ENCODE results near the gene XRN1.
A peak's percentile ranks its signal among the peaks of the same experiment; 100 is the strongest.
"Not testable (repeated sequence)": the region's sequence is repeated elsewhere in the genome, so short reads cannot be mapped to it uniquely, and the experiment has no call there.

Gene XRN1

DNA sequence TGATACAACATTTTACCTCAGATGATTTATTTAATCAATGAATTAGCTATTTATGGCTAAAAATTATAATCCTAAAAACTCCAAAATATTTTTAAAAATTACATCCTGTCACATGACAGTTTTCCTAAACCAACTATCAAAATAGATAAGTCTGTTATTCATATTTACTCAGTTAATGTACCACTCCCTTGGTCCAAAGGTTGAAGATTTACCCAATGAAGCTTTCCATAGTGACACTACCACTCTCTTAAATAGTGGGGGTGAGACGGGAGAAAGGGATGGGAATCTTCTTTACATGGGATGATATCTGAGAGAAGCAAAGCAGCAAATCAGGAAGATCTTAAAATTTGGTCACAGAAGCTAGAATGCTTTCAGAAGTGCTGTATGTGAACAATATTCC lies 30.5 kb downstream of the XRN1 start:
- no peak for DNase-seq (ENCODE audit: low spot score in 2 of 2)
- H3K4me1 ChIP-seq, result no peaks in the 10 kb centered on the region
- H3K27me3 ChIP-seq (ENCODE audit: low read depth), result no peaks in the 10 kb centered on the region
- peaks cover 8% of the 10 kb centered on the region for H3K36me3 ChIP-seq (replicated peaks)
- in situ Hi-C loops (cut with MboI; ENCODE audit: low sequenced_read_pairs), result no loop called here
- no peaks in the 10 kb centered on the region for H3K9me3 ChIP-seq
- no peak overlapping the region for H3K4me3 ChIP-seq

DNA sequence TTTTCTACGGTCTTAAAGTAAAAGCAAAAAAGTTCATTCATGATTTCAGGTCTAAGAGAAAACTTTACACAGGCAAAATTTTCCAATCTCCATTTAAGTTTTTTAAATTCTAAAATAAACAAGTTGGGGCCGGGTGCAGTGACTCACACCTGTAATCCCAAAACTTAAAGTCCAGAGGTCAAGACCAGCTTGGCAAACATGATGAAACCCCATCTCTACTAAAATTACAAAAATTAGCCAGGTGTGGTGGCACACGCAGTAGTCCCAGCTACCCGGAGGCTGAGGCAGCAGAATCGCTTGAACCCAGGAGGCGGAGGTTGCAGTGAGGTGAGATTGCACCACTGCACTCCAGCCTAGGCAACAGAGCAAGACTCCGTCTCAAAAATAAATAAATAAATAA lies 47.3 kb downstream of the XRN1 start:
- H3K9me3 ChIP-seq; H3K4me1 ChIP-seq; in situ Hi-C loops (cut with MboI; ENCODE audit: low sequenced_read_pairs); H3K27me3 ChIP-seq (ENCODE audit: low read depth); H3K4me3 ChIP-seq; DNase-seq (ENCODE audit: low spot score in 2 of 2): not testable (repeated sequence)
- H3K36me3 ChIP-seq (replicated peaks), result peaks cover 19% of the 10 kb centered on the region

DNA sequence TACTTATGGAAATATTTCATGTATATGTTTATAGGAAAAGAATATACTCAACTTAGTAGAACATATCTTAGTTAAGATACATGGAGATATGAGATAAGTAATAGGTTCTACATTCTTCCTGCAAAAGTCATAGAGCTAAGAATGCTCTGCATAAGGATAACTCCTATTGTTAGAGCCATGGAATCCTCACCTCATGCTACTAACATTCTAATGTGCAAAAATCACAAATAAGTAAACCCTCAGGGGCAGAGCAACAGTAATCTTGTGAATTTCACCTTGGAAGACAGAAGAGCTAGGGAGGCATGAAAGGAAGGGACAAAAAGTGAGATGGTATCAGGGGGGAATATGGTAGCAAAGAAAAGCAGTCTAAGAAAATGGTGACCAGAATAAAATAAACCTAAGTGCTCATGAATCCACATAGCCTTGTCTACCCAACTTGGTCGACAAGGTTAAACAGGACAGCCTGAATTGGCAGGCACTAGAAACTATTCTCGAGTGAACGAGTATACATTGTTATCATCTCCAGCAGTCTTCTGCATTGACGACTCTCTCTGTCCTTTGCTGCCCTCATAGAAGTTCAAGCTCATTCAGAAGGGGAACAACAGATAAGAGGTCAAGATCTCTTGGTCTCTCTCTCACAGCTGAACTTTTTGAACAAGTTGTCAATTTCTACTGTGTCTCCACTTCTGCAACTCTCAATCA lies 52.8 kb downstream of the XRN1 start:
- Histone ChIP-seq H3K4me3 (no peak overlapping the region), H3K27me3 (ENCODE audit: low read depth) (no peaks in the 10 kb centered on the region), H3K4me1 (no peaks in the 10 kb centered on the region), H3K9me3 (no peaks in the 10 kb centered on the region), H3K36me3 (replicated peaks) (peaks cover 29% of the 10 kb centered on the region)
- in situ Hi-C loops (cut with MboI; ENCODE audit: low sequenced_read_pairs), result no loop called here
- DNase-seq (ENCODE audit: low spot score in 2 of 2), result no peak

GRCh38 chr3:142385078-142385477 lies 62.8 kb downstream of the XRN1 start:
- H3K4me3 ChIP-seq, result no peak overlapping the region
- H3K36me3 ChIP-seq (replicated peaks), result peaks cover 9% of the 10 kb centered on the region
- DNase-seq (ENCODE audit: low spot score in 2 of 2), result no peak
- no peaks in the 10 kb centered on the region for H3K4me1 ChIP-seq
- H3K9me3 ChIP-seq, result no peaks in the 10 kb centered on the region
- no peaks in the 10 kb centered on the region for H3K27me3 ChIP-seq (ENCODE audit: low read depth)
- in situ Hi-C loops (cut with MboI; ENCODE audit: low sequenced_read_pairs), result no loop called here

DNA sequence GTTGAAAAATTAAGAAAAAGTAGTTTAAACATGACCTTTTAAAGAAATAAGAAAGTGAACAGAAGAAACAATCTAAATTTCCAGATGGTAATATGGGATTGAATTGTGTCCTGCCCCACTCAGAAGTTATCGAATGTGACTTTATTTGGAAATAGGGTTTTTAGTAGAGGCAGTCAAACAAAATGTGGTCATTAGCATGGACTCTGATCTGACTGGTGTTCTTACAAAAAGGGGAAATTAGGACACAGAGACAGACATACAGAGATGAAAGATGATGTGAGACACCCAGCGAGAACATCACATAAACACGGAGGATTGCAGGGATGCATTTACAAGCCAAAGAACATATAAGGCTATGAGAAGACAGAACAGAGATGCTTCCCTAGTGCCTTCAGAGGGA lies 73.2 kb downstream of the XRN1 start:
- DNase-seq (ENCODE audit: low spot score in 2 of 2), result no peak
- Histone ChIP-seq H3K9me3 (no peaks in the 10 kb centered on the region), H3K36me3 (replicated peaks) (0 out of 2 replicates have a peak, but pooled peaks cover 8% of the 10 kb centered on the region), H3K4me1 (no peaks in the 10 kb centered on the region), H3K4me3 (no peak overlapping the region), H3K27me3 (ENCODE audit: low read depth) (no peaks in the 10 kb centered on the region)
- in situ Hi-C loops (cut with MboI; ENCODE audit: low sequenced_read_pairs), result no loop called here

- H3K36me3 ChIP-seq (replicated peaks); H3K27me3 ChIP-seq (ENCODE audit: low read depth); H3K9me3 ChIP-seq; in situ Hi-C loops (cut with MboI; ENCODE audit: low sequenced_read_pairs); DNase-seq (ENCODE audit: low spot score in 2 of 2); H3K4me3 ChIP-seq; H3K4me1 ChIP-seq: not testable (repeated sequence)
These were observed 78.3 kb downstream of the XRN1 start for GRCh38 chr3:142369576-142369975.

- H3K4me1 ChIP-seq, result no peaks in the 10 kb centered on the region
- H3K27me3 ChIP-seq (ENCODE audit: low read depth), result no peaks in the 10 kb centered on the region
- DNase-seq (ENCODE audit: low spot score in 2 of 2), result peak in 1 of 2 experiments; percentile 17
- no peaks in the 10 kb centered on the region for H3K9me3 ChIP-seq
- in situ Hi-C loops (cut with MboI; ENCODE audit: low sequenced_read_pairs), result no loop called here
- no peak overlapping the region for H3K4me3 ChIP-seq
- H3K36me3 ChIP-seq (replicated peaks), result peaks cover 9% of the 10 kb centered on the region; the same call in 1 of the 2 replicates
These were observed 81.4 kb downstream of the XRN1 start for GRCh38 chr3:142366434-142366833.

DNA sequence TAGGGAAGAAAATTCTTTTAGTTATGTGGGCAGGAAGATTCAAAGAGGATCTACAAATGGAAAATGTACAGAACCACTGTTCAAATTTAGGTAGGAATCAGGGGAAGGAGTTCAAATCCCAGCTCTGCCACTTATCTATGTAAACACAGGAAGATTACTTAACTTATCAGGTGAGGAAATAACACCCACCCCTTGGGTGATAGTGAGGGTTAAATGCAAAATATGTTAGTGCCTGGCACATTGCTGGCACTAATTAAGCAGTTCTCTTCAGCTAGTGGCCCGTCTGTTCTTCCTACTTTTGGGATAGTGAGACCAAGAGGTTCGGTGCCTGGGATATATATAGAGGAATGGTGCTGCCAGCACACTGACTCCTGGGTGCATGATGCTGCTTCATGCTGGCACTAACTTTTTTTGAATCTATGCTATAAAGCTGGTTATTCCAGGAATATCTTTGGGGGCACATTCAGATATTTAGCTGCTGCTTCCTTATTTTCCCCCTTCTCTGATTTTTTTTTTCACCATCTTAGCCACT lies 83.8 kb downstream of the XRN1 start:
- Histone ChIP-seq H3K9me3 (no peaks in the 10 kb centered on the region), H3K4me3 (no peak overlapping the region), H3K4me1 (no peaks in the 10 kb centered on the region), H3K36me3 (replicated peaks) (peaks cover 12% of the 10 kb centered on the region), H3K27me3 (ENCODE audit: low read depth) (no peaks in the 10 kb centered on the region)
- in situ Hi-C loops (cut with MboI; ENCODE audit: low sequenced_read_pairs), result no loop called here
- no peak for DNase-seq (ENCODE audit: low spot score in 2 of 2)

DNA sequence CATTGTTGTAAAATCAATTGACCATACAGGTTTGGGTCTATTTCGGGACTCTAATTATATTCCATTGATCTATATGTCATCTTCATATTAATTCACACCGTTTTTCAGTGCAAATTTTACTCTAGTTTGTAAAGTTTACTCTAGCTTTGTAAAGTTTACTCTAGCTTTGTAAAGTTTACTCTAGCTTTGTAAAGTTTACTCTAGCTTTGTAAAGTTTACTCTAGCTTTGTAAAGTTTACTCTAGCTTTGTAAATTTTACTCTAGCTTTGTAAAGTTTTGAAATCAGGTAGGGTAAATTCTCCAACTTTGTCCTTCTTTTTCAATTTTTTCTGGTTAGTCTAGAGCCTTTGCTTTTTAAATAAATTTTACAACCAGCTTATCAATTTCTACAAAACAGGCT lies 84.4 kb downstream of the XRN1 start:
- H3K4me1 ChIP-seq; H3K27me3 ChIP-seq (ENCODE audit: low read depth); in situ Hi-C loops (cut with MboI; ENCODE audit: low sequenced_read_pairs); H3K4me3 ChIP-seq; H3K9me3 ChIP-seq; DNase-seq (ENCODE audit: low spot score in 2 of 2): not testable (repeated sequence)
- H3K36me3 ChIP-seq (replicated peaks), result peaks cover 12% of the 10 kb centered on the region

DNA sequence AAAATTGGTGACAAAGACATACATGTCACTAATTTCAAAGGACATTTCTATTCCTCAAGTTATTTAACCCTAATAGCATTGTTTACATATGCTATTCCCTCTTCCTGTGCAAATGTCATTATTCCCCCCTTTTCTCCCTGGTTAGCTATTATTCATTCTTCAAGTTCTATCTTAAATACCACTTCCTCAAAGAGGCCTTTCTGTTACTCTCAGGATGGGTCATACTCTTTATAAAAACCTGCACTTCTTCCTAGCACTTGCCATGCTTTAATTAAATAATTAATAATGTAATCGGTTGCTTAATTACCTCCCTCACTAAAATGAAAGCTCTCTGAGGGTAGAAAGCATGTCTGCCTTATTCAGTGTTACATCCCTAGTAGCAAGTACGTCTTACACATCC lies 88.5 kb downstream of the XRN1 start:
- Histone ChIP-seq H3K4me3 (no peak overlapping the region), H3K9me3 (no peaks in the 10 kb centered on the region), H3K4me1 (no peaks in the 10 kb centered on the region), H3K27me3 (ENCODE audit: low read depth) (no peaks in the 10 kb centered on the region), H3K36me3 (replicated peaks) (peaks cover 21% of the 10 kb centered on the region)
- in situ Hi-C loops (cut with MboI; ENCODE audit: low sequenced_read_pairs), result no loop called here
- DNase-seq (ENCODE audit: low spot score in 2 of 2), result no peak

DNA sequence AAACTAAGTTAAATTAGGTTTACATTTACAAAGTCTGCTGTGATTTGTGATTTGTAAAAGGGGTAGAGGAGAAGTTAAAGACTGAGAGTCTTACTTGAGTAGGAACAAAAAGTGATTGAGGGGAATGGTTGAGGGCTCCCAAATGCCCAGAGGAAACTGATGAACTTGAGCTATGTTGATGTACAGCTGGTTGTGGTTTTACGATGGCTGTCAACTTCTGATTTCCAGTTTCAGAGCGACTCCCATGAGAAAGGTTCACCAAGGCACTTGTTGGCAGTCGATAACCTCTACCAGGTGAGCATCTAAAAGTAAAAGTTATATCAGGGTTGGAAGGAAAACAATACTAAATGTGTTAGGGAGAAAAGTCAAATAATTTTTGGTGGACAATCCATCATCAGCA lies 91.0 kb downstream of the XRN1 start:
- Histone ChIP-seq H3K4me3 (no peak overlapping the region), H3K4me1 (no peaks in the 10 kb centered on the region), H3K36me3 (replicated peaks) (peaks cover 23% of the 10 kb centered on the region), H3K27me3 (ENCODE audit: low read depth) (no peaks in the 10 kb centered on the region), H3K9me3 (no peaks in the 10 kb centered on the region)
- no peak for DNase-seq (ENCODE audit: low spot score in 2 of 2)
- in situ Hi-C loops (cut with MboI; ENCODE audit: low sequenced_read_pairs), result no loop called here

GRCh38 chr3:142355692-142356091 lies 92.1 kb downstream of the XRN1 start:
- H3K4me3 ChIP-seq, result no peak overlapping the region
- no peaks in the 10 kb centered on the region for H3K27me3 ChIP-seq (ENCODE audit: low read depth)
- no peaks in the 10 kb centered on the region for H3K9me3 ChIP-seq
- in situ Hi-C loops (cut with MboI; ENCODE audit: low sequenced_read_pairs), result no loop called here
- no peak for DNase-seq (ENCODE audit: low spot score in 2 of 2)
- peaks cover 19% of the 10 kb centered on the region for H3K36me3 ChIP-seq (replicated peaks)
- no peaks in the 10 kb centered on the region for H3K4me1 ChIP-seq

DNA sequence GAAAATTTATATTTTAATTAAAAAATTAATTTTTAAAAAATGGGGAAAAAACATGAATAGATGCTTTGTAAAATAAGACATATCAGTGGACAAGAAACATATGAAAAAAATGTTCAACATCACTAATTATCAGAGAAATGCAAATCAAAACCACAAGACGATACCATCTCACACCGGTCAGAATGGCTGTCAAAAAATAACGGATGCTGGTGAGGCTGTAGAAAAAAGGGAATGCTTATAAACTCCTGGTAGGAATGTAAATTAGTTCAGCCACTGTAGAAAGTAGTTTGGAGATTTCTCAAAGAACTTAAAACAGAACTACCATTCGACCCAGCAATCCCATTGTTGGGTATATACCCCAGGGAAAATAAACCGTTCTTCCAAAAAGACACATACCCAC lies 93.8 kb downstream of the XRN1 start:
- DNase-seq (ENCODE audit: low spot score in 2 of 2), result no peak
- Histone ChIP-seq H3K36me3 (replicated peaks) (peaks cover 23% of the 10 kb centered on the region), H3K4me1 (no peaks in the 10 kb centered on the region), H3K9me3 (no peaks in the 10 kb centered on the region), H3K4me3 (no peak overlapping the region), H3K27me3 (ENCODE audit: low read depth) (no peaks in the 10 kb centered on the region)
- in situ Hi-C loops (cut with MboI; ENCODE audit: low sequenced_read_pairs), result no loop called here

DNA sequence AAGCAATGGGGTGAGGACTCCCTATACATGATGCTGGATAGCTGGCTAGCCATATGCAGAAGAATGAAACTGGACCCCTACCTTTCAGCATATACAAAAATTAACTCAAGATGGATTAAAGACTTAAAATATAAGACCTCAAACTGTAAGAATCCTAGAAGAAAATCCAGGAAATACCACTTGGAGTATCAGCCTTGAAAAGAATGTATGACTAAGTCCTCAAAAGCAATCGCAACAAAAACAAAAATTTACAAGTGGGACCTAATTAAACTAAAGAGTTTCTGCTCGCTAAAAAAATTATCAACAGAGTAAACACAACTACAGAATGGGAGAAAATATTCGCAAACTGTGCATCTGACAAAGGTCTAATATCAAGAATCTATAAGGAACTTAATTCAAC lies 94.3 kb downstream of the XRN1 start:
- no peak for DNase-seq (ENCODE audit: low spot score in 2 of 2)
- in situ Hi-C loops (cut with MboI; ENCODE audit: low sequenced_read_pairs), result no loop called here
- Histone ChIP-seq H3K4me3 (no peak overlapping the region), H3K36me3 (replicated peaks) (peaks cover 23% of the 10 kb centered on the region), H3K9me3 (no peaks in the 10 kb centered on the region), H3K27me3 (ENCODE audit: low read depth) (no peaks in the 10 kb centered on the region), H3K4me1 (no peaks in the 10 kb centered on the region)

- H3K4me3 ChIP-seq; H3K9me3 ChIP-seq; in situ Hi-C loops (cut with MboI; ENCODE audit: low sequenced_read_pairs); H3K4me1 ChIP-seq; DNase-seq (ENCODE audit: low spot score in 2 of 2); H3K27me3 ChIP-seq (ENCODE audit: low read depth): not testable (repeated sequence)
- peaks cover 23% of the 10 kb centered on the region for H3K36me3 ChIP-seq (replicated peaks)
These were observed 95.1 kb downstream of the XRN1 start for GRCh38 chr3:142352698-142353097.

Data from HAP-1 (cell line).